ENCODE data around the gene PSAPL1. TPM values are rescaled to one million over a fixed set of nuclear protein-coding genes. Genes with fewer than 3 reads are reported as not detected.

Gene PSAPL1
- total RNA-seq, 4 donors from 2014 or later = not detected

GRCh38 chr4:7442574-7443162, 7.9 kb upstream of the PSAPL1 start:
- no peak for DNase-seq (ENCODE audit: extremely low spot score)
- 70% methylated on average over 8 of the region's 15 CpGs for WGBS

GRCh38 chr4:7441201-7441600, 6.5 kb upstream of the PSAPL1 start:
- no peaks in the 10 kb centered on the region for H3K4me1 ChIP-seq
- intact Hi-C loops (cut with DNase I) = no loop called here
- no peaks in the 10 kb centered on the region for H3K36me3 ChIP-seq
- DNase-seq (ENCODE audit: extremely low spot score) = no peak
- H3K27me3 ChIP-seq = no peaks in the 10 kb centered on the region
- H3K4me3 ChIP-seq = no peak overlapping the region
- H3K27ac ChIP-seq (replicated peaks in 1 of 4) = no peak overlapping the region
- no peaks in the 10 kb centered on the region for H3K9me3 ChIP-seq
- WGBS = 89% methylated on average over 5 of the region's 7 CpGs
- TF ChIP-seq POLR2A (IDR thresholded peaks at IDR 0.05; ENCODE audit: low read depth) (no peak), POLR2AphosphoS5 (IDR thresholded peaks at IDR 0.05) (no peak), EP300 (IDR thresholded peaks at IDR 0.05) (no peak)
- TF ChIP-seq, protein P1, sequence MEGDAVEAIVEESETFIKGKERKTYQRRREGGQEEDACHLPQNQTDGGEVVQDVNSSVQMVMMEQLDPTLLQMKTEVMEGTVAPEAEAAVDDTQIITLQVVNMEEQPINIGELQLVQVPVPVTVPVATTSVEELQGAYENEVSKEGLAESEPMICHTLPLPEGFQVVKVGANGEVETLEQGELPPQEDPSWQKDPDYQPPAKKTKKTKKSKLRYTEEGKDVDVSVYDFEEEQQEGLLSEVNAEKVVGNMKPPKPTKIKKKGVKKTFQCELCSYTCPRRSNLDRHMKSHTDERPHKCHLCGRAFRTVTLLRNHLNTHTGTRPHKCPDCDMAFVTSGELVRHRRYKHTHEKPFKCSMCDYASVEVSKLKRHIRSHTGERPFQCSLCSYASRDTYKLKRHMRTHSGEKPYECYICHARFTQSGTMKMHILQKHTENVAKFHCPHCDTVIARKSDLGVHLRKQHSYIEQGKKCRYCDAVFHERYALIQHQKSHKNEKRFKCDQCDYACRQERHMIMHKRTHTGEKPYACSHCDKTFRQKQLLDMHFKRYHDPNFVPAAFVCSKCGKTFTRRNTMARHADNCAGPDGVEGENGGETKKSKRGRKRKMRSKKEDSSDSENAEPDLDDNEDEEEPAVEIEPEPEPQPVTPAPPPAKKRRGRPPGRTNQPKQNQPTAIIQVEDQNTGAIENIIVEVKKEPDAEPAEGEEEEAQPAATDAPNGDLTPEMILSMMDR (IDR thresholded peaks at IDR 0.05) = no peak

More at GRCh38 chr4:7442574-7443162, 7.9 kb upstream of the PSAPL1 start:
- intact Hi-C loops (cut with DNase I) = no loop called here
- Histone ChIP-seq H3K9me3 (no peaks in the 10 kb centered on the region), H3K4me3 (no peak overlapping the region), H3K27ac (replicated peaks in 1 of 4) (no peak overlapping the region), H3K4me1 (no peaks in the 10 kb centered on the region), H3K36me3 (no peaks in the 10 kb centered on the region), H3K27me3 (no peaks in the 10 kb centered on the region)
- TF ChIP-seq POLR2AphosphoS5 (IDR thresholded peaks at IDR 0.05) (no peak), POLR2A (IDR thresholded peaks at IDR 0.05; ENCODE audit: low read depth) (no peak), EP300 (IDR thresholded peaks at IDR 0.05) (no peak)
- TF ChIP-seq, protein P1 (IDR thresholded peaks at IDR 0.05) = no peak

DNA sequence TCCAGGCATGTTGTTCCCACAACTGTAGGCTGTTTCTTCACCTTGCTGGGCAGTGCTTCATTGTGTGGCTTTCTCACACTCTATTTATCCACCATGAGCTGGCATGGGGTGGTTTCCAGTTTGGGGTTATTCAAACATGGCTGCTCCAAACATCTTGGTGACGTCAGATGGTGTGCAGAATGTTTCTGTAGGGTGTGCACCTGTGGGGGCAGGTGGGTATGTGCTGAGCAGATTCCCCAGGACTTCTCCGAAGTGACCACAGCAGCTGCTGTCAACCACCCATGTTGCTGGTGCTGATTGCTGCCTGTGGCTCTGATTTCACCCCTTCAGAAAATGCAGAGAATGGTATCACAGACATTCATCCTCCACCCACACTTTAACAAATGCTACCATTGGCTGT, 5.0 kb upstream of the PSAPL1 start:
- intact Hi-C loops (cut with DNase I) = no loop called here
- no peak for DNase-seq (ENCODE audit: extremely low spot score)
- H3K27me3 ChIP-seq = no peaks in the 10 kb centered on the region
- H3K4me3 ChIP-seq = no peak overlapping the region
- TF ChIP-seq EP300 (IDR thresholded peaks at IDR 0.05) = no peak
- no peak for TF ChIP-seq POLR2AphosphoS5 (IDR thresholded peaks at IDR 0.05)
- TF ChIP-seq, protein P1 (IDR thresholded peaks at IDR 0.05) = no peak
- no peak for TF ChIP-seq POLR2A (IDR thresholded peaks at IDR 0.05; ENCODE audit: low read depth)
- H3K9me3 ChIP-seq = no peaks in the 10 kb centered on the region
- no peaks in the 10 kb centered on the region for H3K36me3 ChIP-seq
- WGBS = 92% methylated on average over 2 of the region's 2 CpGs
- H3K4me1 ChIP-seq = peaks cover under 1 to 13% (median 6%) of the 10 kb centered on the region in 4 donors
- no peak overlapping the region for H3K27ac ChIP-seq (replicated peaks in 1 of 4)

DNA sequence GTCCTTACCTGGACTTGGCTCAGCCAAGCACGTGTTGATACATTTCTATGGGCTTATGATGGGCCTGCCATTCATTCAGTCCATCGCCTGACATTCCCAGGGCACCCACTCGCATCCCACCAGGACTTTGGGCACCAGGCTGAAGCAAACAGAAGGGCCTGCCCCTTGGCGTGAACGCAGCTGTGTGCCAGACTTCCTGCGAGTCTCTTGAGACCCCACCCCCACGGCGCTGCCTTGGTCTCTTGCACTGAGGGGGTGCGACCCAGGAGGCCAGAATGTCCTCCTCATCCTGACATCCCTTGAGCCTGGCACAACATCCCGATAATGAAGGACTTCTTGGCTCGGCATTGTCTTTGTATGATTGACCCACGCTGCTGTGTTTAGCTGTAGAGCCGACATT, 1.5 kb upstream of the PSAPL1 start:
- 86% methylated on average over 10 of the region's 13 CpGs for WGBS
- H3K27ac ChIP-seq (replicated peaks in 1 of 4) = no peak overlapping the region
- no peaks in the 10 kb centered on the region for H3K36me3 ChIP-seq
- TF ChIP-seq, protein P1 (IDR thresholded peaks at IDR 0.05) = no peak
- TF ChIP-seq POLR2A (IDR thresholded peaks at IDR 0.05; ENCODE audit: low read depth) (no peak), POLR2AphosphoS5 (IDR thresholded peaks at IDR 0.05) (no peak), EP300 (IDR thresholded peaks at IDR 0.05) (no peak)
- no peaks in the 10 kb centered on the region for H3K27me3 ChIP-seq
- no peaks in the 10 kb centered on the region for H3K9me3 ChIP-seq
- DNase-seq (ENCODE audit: extremely low spot score) = no peak
- intact Hi-C loops (cut with DNase I) = no loop called here
- peaks cover 3 to 17% (median 9%) of the 10 kb centered on the region in 4 donors for H3K4me1 ChIP-seq
- H3K4me3 ChIP-seq = no peak overlapping the region
